ENCODE data around the gene MADD.
"Not testable (repeated sequence)": the region's sequence is repeated elsewhere in the genome, so short reads cannot be mapped to it uniquely, and the experiment has no call there.

The MADD gene

GRCh38 chr11:47274495-47275235 is 4.7 kb downstream of the MADD start:
- DNase-seq (ENCODE audit: low read depth) = no peak

- DNase-seq (ENCODE audit: low read depth) = no peak
These were observed 7.0 kb downstream of the MADD start for GRCh38 chr11:47276923-47277322.

GRCh38 chr11:47278058-47278457 is 8.1 kb downstream of the MADD start:
- no peak for DNase-seq (ENCODE audit: low read depth)

GRCh38 chr11:47278769-47279168 is 8.8 kb downstream of the MADD start:
- no peak for DNase-seq (ENCODE audit: low read depth)

GRCh38 chr11:47280099-47280498 is 10.2 kb downstream of the MADD start:
- no peak for DNase-seq (ENCODE audit: low read depth)

- no peak for DNase-seq (ENCODE audit: low read depth)
These were observed 10.9 kb downstream of the MADD start for GRCh38 chr11:47280860-47281259.

- DNase-seq (ENCODE audit: low read depth) = no peak
These were observed 12.5 kb downstream of the MADD start for GRCh38 chr11:47282462-47282861.

- no peak for DNase-seq (ENCODE audit: low read depth)
These were observed 14.2 kb downstream of the MADD start for GRCh38 chr11:47284151-47284550.

GRCh38 chr11:47285969-47286770 is 16.2 kb downstream of the MADD start:
- DNase-seq (ENCODE audit: low read depth) = no peak

- no peak for DNase-seq (ENCODE audit: low read depth)
These were observed 18.1 kb downstream of the MADD start for GRCh38 chr11:47288066-47288465.

- DNase-seq (ENCODE audit: low read depth) = no peak
These were observed 19.9 kb downstream of the MADD start for GRCh38 chr11:47289856-47290255.

GRCh38 chr11:47295385-47295784 is 25.5 kb downstream of the MADD start:
- DNase-seq (ENCODE audit: low read depth) = no peak

GRCh38 chr11:47296045-47296444 is 26.1 kb downstream of the MADD start:
- no peak for DNase-seq (ENCODE audit: low read depth)

- DNase-seq (ENCODE audit: low read depth) = no peak
These were observed 29.1 kb downstream of the MADD start for GRCh38 chr11:47299078-47299477.

GRCh38 chr11:47302853-47303252 is 32.9 kb downstream of the MADD start:
- DNase-seq (ENCODE audit: low read depth) = no peak

- DNase-seq (ENCODE audit: low read depth) = no peak
These were observed 36.0 kb downstream of the MADD start for GRCh38 chr11:47305734-47306483.

- DNase-seq (ENCODE audit: low read depth) = no peak
These were observed 36.5 kb downstream of the MADD start for GRCh38 chr11:47306484-47306844.

- DNase-seq (ENCODE audit: low read depth) = no peak
These were observed 38.3 kb downstream of the MADD start for GRCh38 chr11:47308050-47308823.

GRCh38 chr11:47314992-47315391 is 45.1 kb downstream of the MADD start:
- DNase-seq (ENCODE audit: low read depth) = no peak

GRCh38 chr11:47316501-47316900 is 46.6 kb downstream of the MADD start:
- DNase-seq (ENCODE audit: low read depth) = not testable (repeated sequence)

GRCh38 chr11:47317064-47317828 is 47.3 kb downstream of the MADD start:
- no peak for DNase-seq (ENCODE audit: low read depth)
